ENCODE results near the gene MESP2.

Gene MESP2

DNA sequence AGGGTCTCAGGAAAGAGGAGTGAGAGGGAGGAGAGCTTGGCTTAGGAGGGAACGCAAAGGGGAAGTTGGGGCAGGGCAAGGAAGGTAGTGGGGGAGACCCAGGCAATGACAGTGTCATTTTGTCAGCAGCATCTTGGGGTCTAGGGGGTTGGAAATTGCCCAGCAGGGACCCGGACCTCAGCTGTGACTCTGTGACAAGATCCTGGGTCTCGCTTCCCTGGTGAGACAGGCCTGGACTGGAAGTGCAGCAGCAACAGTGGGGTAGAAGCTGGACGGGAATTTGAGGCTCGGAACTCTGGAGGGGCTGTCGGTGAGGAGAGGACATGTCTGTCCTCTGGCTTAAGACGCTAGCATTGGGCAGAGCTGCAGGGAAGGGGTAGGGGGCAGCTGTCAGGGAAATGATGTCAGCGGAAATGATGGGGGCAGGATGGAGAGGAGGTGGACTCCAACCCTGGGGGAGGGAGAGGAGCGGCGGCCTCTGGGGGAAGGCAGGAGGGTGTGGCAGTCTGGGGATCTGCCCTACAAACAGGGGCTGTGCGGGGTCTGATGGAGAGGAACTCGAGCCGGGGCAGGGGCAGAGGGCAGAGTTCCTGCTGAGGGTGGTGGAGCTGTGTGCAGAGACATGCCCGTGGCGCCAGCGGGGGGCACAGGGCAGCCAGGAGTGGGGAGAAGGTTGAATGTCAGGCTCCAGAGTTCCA, 26.2 kb downstream of the MESP2 start:
- no peak for DNase-seq (ENCODE audit: low read depth)

DNA sequence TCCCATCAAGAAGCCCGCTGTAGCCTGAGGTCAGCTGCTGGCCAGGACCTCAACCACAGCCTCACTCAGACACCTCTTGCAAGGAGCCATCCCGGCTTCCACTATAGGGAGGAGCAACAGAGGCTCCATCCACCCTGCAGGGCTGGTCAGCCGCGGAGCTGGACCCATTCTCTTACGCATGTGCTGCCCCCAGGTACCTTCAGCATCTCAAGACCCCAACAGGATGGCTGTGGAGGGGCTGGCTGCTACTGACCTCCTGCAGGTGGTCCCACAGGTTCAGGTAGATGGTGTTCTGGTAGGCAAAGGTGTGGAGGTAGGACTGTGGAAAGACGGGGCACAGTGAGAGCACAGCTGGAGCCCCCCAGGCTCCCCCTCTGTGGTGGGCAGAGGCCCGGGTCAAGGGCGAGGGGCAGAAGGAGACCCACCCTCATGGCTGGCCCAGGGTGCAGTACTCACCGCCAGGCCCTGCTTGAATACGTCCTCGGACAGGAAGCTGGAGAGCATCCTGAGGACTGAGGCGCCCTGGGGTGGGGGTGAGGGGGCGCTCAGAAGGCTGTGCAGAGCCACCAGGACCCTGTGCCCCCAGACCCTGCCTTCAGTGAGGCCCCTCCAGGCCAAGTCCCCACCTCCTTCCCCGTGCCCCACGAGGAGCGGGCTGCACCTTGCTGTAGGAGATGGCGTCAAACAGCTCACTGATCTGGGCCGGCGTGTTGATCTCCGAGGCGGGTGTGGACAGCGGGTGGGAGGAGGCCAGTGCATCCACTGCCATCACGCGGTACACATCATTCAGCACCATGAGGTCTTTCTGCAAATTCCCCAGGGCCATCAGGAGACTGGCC, 27.1 kb downstream of the MESP2 start:
- DNase-seq (ENCODE audit: low read depth) = no peak

DNA sequence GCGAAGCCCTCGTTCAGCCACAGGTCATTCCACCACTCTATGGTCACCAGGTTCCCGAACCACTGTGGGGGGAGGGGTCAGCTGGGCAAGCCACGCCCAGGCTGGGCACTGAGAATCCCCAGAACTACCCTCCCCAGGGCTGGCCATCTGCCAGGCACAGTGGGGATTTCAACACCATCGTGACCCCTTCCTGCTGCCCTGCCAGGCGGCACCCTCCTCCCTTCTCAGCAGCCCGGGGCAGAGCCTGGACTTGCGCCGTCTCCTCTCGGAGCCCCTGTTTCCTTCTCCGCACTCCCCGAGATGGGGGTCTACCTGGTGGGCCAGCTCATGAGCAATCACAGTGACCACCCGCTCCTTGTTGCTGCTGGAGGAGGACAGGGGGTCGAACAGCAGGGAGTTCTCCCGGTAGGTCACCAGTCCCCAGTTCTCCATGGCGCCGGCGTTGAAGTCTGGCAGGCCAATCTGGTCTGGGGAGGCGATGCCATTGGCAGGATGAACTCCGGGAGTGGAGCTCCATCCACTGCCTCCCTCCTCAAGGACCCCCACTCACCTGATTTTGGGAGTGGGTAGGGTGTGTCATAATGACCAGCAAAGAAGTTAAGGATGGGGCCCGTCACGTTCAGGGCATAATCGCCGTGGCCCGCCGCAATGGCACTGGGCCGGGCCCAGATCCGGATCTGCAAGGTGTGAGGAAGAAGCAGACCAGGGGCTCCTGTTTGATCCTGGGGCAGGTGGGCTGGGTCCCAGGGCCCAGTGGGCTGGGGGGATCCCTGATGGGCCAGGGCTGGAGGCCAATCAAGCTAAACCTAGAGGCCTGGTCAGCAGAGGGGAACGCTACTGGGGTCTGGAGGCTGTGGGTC, 28.0 kb downstream of the MESP2 start:
- DNase-seq (ENCODE audit: low read depth) = no peak

DNA sequence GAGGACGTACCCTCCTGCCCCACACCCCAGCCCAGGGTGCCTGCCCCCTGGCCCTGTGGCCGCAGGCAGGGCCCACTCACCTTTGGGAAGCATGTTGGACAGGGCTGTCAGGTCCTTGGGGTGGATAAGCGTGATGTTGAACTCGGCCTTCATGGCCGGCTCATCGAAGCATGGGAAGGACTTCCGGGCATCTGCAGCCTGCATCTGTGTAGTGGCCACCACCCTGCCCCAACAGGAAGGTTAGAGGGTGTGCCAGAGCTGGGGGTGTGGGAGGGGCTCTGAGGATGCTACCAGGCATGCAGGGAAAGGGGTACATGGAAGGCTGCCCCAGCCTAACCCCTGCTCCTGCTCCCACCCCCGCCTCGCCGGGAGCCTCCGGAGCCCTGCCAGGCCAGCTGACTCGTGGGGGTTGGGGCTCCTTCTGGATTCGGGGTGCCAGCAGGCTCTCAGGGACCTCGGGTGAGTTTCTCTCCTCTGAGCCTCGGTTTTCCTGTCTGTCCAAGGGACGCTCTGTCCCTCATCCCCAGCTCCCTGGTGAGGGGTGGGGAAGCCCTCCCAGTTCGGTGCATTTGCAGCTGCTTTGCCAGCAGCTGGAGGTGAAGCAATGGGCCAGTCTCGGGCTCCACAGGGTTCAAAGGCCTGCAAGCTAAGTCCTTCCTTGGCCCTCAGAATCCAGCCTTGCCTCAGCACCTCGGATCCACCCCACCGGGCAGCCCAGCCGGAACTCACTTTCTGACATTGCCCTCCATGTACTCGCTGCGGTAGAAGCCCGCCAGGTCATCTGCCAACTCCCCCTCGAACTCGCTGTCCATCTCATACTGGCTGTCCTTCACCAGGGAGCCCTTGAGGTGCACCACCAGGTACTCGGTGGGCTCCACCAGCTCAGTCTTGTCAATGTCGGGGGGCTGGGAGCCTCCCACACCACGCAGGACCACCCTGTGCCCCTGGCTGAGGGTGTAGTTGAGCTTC, 29.4 kb downstream of the MESP2 start:
- no peak for DNase-seq (ENCODE audit: low read depth)

DNA sequence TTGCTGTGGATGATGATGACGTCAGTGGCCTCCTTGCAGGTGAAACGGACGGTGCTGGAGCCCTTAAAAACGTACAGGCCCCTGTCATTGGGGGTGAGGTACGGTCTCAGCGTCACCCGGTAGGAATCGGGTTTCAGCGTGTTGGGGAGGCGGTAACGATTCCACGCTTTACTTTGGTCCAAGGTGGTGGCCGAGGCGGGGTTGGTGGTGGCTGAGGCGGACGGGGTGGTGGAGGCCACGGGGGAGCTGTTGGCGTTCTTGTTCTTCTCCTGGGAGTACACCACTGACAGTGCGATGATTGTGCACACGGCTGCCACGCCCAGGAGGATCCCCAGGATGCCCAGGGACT, 30.1 kb downstream of the MESP2 start:
- no peak for DNase-seq (ENCODE audit: low read depth)

DNA sequence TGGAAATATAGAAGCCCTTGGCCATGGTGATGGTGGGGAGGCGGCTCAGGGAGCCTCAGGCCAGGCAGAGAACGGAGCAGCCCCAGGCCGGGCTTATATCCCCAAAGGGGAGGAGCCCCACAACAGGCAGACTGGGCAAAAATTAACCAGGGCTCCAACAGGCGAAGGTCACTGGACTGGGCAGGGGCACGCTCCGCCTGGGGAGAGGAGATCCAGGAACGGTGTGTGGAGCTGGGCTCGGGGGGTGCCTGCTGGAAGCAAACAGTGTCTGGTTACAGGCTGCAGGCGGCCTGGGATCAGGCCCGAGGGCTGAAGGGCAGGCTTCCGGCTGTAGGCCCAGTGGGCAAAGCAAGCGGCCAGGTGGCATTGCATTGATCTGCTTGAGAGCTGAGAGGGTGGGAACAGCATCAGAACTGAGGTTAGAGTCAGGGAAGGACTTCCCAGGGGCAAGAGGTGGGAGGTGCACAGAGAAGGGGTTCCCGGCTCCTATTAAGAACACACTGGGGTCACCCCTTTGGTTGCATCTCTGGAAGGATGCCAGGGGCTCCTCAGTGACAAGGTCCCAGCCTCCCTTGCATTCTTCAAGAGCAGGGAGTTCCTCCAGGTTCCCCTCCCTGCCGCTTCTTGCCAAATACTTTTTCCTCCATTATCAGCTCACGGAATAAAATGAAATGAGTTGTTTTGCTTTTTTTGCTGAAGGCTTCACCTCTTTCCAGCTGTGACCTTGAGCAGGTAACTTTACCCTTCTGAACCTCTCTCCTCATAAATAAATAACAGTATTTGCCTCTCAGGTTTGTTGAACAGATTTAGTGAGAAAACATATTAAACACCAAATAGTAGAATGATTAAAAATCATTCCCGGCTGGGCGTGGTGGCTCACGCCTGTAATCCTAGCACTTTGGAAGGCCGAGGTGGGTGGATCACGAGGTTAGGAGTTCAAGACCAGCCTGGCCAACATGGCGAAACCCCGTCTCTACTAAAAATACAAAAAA, 30.7 kb downstream of the MESP2 start:
- no peak for DNase-seq (ENCODE audit: low read depth)

DNA sequence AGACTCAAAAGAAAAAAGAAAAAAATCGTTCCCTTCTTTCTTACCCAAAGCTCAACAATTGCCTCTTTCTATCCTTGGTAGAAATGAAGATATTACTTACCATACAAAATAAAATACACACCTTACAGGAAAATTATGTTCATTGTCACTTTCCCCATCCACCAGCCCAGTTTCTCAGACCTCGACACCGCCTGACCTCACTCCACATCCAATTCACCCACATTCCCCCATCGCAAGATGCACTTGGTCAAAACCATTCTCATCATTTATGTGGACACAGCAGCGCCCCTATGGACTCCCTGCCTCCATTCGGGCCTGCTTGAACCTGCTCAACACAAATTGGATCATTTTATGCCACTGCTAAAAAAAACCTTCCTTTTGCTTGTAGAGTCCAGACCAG, 31.6 kb downstream of the MESP2 start:
- DNase-seq (ENCODE audit: low read depth) = no peak

DNA sequence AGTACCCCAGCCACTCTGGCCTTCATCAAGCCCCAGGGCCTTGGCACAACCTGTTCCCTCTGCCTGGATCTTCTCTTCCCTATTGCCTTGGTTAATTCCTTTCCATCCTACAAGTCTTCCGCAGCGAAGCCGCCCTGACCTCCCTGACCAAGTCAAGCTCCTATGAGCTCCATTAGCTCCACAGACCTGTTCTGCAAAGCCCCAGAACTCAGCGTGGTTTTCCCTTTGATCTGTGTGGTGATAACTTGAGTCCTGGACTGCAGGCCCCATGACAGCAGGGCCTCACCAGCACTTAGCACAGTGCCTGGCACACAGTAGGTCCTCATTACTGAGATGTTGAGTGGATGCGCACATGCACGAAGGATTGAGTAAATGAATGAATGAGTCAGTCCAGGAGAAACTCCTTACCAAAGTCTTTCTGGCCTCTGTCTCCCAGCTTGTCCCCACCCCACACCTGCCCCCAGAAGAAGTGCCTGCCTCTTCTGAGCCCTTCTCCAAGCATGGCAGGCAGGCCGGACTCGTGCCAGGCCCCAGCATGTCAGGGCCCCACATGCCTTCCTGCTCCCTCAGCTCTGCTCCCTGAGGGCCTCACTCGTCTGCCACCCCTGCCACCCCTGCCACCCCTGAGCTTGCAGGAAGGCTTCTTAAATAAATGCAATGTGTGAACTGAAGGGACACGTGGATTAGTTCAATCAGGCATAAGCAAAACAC, 32.2 kb downstream of the MESP2 start:
- DNase-seq (ENCODE audit: low read depth) = no peak

DNA sequence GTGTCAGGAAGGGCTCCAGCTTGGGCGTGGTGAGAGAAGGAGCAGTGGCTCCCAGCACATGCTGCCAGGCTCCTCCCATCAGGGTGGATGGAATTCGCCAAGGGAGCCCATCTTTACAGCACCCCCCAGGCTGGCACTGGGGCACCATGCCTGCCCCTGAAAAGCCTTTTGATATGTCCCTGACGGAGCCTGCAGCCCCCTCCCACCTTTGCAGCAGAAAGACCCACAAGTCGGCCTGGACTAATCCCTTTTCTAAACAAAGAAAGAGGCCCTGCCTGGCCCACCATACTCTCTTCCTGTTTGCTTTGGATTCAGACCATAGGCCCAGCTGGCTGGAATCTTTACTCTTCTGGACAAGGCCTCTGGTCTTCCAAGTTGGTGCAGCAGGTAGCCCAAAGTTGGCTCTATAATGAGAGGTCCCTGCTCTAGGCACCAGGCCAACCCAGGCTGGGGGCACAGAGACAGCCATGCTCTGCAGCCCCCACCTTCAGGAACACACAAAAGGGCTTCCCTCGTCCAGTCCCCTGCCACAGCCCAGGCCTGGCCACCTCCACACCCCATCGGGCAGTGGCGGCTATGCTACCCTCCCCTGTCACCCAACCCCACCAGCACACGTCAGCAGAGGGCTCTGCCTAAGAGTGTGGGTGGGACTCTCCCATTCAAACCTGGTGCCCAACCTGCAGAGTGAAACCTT, 33.1 kb downstream of the MESP2 start:
- no peak for DNase-seq (ENCODE audit: low read depth)

DNA sequence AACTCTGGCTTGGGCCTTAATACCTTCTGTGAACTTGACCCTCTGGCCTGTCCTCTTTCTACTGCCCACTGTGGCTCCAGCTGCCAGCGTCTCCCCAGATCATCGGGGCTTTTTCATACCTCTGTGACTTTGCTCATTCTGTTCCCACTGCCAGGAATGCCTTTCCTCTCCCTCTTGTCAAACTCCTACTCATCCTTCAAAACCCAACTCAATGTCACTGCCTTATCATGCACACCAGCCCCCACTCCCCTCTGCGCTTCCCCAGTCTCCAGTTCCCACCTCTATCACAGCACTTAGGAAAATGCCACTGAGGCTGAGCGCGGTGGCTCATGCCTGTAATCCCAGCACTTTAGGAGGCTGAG, 33.6 kb downstream of the MESP2 start:
- no peak for DNase-seq (ENCODE audit: low read depth)

DNA sequence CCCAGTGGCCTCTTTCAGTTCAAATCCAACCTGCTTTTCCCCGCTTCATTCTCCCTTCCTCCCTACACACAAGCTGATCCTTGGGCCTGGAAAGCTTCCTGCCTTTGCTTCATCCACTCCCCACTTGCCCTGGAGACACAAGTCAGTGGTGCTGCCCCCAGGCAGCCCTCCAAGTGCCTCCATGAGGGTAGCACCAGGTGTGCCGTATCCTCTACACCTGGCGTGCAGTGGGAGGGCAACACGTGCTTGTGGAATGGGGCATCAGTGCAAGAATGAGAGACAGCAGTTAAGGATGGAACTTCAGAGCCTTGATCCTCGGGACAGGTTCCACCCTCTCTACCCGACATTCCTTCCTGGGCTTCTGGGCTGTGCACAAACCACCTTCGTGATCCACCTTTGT, 34.7 kb downstream of the MESP2 start:
- DNase-seq (ENCODE audit: low read depth) = no peak

DNA sequence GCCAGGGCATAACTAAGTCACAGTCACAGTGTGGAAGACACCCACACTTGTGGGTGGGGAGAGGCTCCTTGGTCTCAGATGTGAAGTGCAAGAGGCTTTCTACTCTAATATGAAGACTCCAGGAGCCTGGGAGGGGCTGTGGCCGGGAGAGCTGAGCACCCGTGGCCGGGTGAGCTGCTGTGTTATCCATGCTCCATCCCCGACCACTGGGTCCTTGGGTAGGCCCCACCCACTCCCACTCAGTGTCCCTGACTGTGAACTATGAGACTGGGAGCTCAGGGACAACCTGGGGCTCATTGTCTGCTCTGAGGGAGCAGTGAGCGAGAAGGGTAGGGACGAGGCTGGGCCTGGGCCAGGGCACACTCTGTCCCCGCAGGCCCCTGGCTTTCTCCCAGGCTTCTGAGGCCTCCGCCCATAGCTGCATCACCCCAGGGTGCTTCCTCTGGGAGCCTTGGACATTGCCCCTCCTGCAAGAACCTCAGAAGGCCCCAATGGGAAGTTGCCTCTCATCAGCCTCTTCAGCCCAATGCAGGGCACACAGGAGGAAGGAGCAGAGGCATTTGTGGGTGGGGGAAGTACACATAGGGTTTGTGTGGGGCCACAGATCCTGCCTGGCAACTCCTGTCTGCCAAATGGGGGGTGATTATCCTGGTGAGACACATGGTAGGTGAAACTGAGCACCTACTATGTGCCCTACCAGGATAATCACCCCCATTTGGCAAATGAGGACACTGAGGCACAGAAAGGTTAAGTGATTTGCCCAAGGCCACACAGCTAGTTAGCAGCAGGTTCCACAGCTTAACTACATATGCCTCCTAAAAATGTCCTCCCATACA, 36.1 kb downstream of the MESP2 start:
- no peak for DNase-seq (ENCODE audit: low read depth)

DNA sequence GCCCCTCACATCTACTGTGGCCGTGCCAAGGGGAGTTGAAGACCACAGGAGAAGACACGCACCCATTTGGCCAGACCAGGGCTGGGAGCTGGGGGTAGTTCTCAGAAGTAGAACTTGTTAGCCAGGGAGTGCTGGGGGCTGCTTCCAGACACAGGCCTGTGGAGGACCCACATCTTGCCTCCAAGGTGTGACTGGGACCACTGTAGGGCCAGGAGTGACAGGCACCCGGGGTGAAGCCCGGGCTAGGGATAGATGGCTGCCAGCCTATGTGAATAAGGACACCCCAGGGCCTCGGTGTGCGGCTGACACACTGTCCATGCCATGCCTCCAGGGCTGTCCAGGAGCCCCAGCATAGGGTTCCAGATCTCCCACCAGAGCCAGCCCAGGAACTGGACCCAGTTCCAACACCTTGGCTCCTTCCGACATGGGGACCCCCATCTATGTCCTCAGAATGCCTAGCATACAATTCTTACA, 36.8 kb downstream of the MESP2 start:
- DNase-seq (ENCODE audit: low read depth) = no peak

DNA sequence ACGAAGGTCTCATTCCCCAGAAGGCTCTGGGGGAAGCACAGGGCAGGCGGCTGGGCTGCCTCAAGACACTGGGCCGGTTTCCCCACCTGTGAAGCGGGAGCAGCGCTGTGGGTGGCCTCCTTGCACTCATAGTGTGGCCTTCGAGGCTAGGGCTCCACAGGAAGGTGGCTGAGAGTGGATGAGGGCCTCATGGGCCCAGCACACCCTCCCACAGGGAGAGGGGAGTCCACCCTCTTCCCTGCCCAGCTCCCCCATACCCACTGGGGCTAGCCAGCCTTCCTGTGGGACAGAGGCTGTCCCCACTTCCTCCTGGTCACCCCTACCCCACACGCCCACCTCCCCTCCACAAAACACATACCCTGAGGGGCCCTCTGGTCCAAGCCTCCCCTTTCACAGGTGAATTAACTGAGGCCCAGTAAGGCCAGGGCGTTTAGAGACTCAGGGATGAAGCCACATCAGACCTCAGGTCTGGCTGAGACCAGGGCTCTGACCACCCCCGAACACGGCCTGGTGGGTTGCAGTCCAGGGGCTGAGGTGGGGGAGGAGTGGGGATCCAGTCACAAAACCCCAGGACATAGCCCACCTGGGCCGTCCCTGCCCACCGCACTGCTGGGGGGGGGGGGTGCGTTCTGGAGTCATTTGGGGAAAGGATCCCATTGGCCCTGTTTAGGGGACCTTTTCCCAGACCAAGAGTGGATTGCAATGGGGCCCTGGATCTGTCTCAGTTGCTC, 37.4 kb downstream of the MESP2 start:
- DNase-seq (ENCODE audit: low read depth) = no peak

DNA sequence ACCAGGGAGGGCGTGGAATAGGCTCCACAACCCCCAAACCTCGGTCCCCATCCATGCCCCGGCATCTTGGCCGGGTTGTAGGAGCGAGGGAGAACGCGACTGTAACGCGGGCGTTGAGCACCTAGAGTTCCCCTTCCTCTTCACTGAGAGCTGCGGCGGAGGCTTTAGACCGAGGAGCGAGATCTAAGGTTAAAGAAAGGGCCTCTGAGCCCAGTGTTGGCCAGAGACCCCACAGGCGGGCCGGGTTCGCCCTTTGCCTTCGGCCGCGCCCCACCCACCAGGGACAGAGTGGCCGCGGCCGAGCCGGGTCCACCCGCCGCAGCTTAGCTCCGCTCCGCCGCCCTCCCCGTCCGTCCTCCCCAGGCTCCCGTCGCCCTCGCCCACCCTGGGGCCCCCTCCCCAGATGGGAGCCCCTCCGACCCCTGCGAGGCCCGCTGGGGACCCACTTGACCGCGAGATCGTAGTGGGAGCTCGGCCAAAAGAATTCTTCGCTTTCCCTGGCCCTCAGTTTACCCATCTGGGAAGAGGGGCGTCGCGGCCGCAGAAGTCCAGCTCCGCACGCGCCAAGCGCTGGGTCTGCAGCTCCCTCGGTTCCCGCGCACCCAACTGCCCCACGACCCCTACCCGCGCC, 38.1 kb downstream of the MESP2 start:
- DNase-seq (ENCODE audit: low read depth) = no peak

DNA sequence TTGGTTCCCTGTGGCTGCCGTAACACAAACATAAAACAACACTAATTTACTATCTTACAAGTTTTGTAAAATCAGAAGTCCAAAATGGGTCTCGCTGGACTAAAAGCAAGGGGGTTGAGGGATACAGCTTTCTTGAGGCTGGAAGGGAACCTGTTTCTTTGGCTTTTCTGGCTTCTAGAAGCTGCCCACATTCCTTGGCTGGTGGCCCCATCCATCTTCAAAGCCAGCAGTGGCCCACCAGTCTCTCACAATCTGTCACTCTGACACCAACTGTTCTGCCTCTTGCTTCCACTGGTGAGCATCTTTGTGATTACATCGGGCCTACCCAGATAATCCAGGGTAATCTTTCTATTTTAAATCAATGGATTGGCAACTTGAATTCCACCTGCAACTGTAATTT, 39.6 kb downstream of the MESP2 start:
- DNase-seq (ENCODE audit: low read depth) = no peak

DNA sequence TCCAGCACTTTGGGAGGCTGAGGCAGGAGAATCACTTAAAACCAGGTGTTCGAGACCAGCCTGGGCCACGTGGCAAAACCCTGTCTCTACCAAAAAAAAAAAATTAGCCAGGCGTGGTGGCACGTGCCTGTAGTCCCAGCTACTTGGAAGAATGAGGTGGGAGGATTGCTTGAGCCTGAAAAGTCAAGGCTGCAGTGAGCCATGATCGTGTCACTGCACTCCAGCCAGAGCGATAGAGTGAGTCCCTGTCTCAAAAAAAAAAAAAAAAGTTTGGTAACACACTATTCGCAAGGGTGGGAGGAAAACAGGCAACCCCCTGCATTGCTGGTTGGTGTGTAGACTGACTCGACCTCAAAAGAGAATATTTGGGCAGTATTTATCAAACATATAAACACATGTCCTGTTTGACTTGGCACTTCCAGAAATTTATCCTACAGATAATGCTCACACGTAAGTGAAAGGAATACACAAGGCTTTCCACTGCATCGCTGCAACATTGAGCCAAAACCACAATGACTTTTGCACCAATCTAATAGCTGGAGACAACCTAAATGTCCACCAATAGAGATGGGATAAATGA, 41.7 kb downstream of the MESP2 start:
- no peak for DNase-seq (ENCODE audit: low read depth)

Measured in stimulated activated CD8-positive, alpha-beta memory T cell treated with anti-CD3 and anti-CD28 coated beads, Interleukin-12 subunit alpha, Interleukin-12 subunit beta, amount 100 ng/mL, for 4 hours (primary cell).